Panc1 (cell line): ENCODE measurements around the gene TCTN1.

Source experiments
- CTCF ChIP-seq: fragments of 450-650 bp; IDR thresholded peaks from 2 replicates; pipeline ENCODE4 v1.5.1; 2017; ENCODE audit warnings: mild to moderate bottlenecking
- REST ChIP-seq, 2 experiments: IDR thresholded peaks; 2 replicates each; pipeline ENCODE4 v1.6.1; 2011 to 2012; ENCODE audit warnings: low read depth in 2 of 2, control low read depth in 1 of 2, low read length in 1 of 2, mild to moderate bottlenecking in 1 of 2, moderate library complexity in 1 of 2; ENCODE audit not compliant: insufficient read depth in 1 of 2

- TF ChIP-seq REST (IDR thresholded peaks at IDR 0.05; ENCODE audit: insufficient read depth in 1 of 2, low read depth in 2 of 2, low read length in 1 of 2) = no peak
- TF ChIP-seq CTCF = no peak
Observed at GRCh38 chr12:110689281-110690126, 75.6 kb downstream of the TCTN1 start.
